Left hindlimb (tissue), 1 donor: ENCODE results near the gene RPS27.

Experiments
- DNase-seq: peaks from one replicate; pipeline ENCODE4 v3.0.0-alpha.2; 2018

Gene RPS27

GRCh38 chr1:153990468-153991150 is at the start of gene RPS27:
Gene RPS27 (plus strand): TSS chr1:153990762. CDS start chr1:153990797, 35 bp downstream.
- peak; percentile 94 for DNase-seq

DNA sequence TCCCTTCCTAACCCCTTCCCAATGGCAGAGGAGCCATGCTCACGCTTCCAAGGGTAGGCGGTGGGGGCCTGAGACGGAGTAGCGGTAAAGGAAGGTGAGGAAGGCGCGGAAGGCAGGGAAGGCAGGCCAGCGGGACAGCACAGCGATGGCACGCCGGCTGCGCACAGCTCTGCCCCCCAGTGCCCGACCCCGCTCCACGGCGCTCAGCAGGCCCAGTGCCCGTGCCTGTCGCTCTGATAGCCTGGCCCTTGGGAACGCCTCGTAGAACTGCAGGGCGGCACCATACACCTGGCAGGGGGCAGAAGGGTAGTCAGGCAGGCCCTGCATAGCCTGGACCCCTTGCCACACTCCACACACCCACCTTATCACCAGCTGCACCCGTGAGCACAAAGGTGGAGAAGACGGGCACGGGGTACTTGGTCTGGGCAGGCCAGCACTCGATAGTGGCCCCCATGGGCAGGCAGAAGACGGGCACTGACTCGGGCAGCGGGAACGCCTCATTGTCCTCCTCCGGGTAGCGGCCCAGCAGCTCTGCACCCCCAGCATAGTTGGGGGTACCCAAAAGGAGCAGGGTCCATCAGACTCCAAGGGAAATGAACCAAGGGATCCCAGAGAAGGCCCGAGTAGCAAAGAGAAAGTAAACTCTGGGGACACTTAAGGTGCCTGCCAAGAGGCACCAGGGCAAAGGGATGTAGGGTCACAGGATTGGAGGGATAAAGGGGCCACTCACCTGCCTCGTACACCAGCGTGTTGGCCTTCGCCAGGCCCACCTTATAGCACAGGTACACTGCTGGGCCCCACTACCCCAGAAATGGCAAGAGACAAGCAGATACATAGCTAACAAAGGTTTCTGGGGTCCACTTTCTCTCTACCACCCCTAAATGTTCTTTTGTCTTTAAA is 48.5 kb upstream of the RPS27 start:
- peak; percentile 17 for DNase-seq

DNA sequence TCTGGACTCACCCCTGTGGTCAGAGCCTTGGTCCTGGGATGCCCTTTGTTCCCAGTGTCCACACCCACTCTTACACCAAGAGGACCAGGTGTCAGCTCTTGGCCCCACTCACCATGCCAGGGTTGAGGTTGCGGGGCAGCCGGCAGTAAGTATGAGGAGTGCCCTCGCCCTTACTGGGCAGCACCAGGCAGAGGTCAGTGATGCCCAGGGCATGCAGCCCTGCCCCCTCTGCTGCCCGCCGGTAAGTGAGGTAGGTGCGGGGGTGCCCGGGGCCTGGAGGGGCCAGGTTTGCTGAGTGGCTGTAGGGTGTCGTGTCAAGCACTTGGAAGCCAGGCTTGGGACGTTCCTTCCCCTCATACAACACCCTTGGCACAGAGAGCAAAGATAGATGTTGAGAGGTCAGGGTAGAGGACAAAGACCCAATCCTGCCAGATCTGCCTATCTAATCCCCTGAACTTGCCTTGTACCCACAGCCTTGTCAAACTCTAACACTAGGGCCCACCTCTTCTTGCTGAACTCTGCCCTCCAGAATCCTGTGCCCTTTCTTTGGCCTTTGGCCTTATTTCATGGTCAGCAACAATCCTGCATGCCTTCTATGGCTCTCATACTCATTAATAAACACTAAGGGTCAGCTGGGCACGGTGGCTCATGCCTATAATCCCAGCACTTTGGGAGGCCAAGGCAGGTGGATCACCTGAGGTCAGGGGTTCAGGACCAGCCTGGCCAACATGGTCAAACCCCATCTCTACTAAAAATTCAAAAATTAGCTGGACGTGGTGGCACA is 47.6 kb upstream of the RPS27 start:
- peak; percentile 15 for DNase-seq

GRCh38 chr1:153944005-153944826 is 46.3 kb upstream of the RPS27 start:
- DNase-seq, result no peak

- no peak for DNase-seq
Observed at GRCh38 chr1:153944827-153945117, 45.8 kb upstream of the RPS27 start.

- peak; percentile 53 for DNase-seq
Observed at GRCh38 chr1:153945131-153945794, 45.3 kb upstream of the RPS27 start.

DNA sequence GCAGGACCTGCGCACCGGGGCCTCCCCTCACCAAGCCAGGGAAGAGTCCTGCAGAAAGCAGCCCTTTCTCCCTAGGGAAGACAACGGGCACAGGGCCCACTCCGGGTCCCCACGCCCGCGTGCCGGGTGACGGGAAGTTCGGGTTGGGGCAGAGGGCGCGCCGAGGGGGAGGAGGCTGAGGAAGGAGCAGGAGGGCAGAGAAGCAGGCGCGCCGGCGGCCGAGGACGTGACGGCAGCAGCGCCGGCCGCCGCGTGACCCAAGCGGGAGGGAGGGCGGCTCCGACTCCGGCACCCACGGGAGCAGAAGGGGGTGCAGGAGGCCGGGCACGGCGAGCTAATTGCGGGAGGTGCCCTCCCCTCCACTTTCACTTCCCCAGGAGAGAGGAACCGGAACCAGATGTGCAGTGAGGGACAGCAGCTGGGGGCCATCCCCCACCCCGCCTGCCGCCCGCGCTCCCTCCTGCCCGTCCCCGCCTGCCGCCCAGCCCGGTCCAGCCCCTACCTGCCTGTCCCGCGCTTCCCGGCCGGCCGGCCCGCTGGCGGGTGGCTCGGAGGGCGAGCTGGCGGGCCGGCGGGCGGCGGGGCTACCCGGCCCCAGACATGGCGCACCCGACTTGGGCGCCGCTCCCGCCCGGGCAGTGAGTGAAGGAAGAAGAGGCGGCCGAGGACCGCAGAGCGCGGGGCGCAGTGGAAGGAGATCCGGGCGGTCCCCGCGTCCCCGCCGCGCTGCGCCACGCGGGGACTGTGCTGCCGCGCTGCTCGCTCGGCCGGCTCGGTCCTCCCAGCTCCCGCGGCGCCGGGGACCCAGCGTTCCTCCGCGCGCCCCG is 44.6 kb upstream of the RPS27 start:
- peak; percentile 76 for DNase-seq

DNA sequence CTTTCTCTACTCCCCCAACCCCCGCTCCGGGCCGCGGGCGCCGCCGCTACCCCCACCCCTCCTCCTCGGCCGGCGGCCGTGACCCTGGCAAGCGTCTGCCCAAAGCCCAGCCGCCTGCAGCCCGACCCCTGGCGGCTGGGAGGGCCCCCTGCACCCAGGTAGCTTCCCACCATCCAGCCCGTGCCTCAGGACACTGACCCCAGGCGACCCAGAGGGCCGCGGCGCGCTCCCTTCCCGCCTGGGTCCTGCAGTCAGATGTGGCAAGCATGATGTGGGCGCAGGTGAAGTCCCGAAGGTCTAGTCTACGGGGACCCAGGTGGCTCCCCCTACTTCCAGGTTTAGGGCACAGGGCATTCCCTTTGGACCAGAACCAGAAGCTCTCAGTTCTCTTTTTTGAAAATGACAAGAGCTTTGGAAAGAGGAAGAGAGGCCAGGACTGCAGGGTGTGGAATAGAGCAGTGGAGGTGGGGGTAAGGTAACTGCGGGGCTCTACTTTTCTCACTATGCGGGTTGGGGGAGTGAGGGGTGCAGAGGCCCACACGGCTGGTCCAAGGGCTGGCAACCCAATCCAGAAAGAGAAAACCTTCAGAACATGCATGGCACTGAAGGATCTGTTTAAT is 43.8 kb upstream of the RPS27 start, which contains the start of gene DENND4B:
TSS of gene DENND4B (minus strand) at position 97 of the 620 bp plus-strand sequence. CDS start 2,344 bp downstream, outside the sequence.
- DNase-seq, result peak; percentile 85

DNA sequence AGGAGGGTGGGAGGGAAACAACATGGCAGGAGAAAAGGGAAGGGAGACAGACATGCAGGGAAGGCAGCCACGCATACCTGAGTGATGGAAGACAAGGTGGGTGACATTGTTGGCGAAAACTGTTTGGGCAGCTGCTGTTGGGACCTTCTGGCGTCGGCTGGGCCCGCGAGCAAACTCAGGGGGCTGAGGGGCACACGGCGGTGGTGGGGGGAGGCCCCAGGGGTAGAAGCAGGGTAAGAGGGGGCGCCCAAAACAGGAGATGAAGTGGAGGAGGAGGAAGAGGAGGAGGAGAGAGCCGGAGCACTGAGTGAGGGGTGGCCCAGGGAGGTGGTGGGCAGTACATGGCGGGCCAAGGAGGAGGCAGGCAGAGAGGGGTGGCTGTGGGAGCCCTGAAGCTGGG is 39.4 kb upstream of the RPS27 start:
- DNase-seq, result no peak

GRCh38 chr1:153951801-153952200 is 38.8 kb upstream of the RPS27 start:
- no peak for DNase-seq

DNA sequence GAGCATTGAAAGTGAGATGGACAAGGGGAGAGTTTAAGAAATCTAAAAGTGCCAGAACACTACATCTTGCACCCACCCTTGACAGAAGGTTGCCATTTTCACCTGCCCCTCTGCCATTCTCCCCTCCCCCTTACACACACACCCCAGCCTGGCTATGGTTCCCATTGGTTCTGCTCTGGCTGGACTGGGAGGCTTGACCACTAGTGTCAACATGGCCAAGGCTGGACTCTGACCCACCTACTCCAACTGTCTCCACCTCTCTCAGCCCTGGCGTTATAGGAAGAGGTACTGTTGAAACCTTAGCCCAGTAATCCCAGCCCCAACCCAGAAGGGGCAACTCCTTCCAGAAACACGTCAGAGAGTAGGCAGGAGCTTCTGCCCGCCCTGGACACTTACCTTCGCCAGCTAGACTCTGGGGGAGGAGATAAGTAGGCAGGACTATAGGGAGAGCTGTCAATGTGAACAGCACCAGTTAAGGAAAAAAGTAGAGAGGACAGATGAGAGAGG is 36.6 kb upstream of the RPS27 start:
- no peak for DNase-seq

DNA sequence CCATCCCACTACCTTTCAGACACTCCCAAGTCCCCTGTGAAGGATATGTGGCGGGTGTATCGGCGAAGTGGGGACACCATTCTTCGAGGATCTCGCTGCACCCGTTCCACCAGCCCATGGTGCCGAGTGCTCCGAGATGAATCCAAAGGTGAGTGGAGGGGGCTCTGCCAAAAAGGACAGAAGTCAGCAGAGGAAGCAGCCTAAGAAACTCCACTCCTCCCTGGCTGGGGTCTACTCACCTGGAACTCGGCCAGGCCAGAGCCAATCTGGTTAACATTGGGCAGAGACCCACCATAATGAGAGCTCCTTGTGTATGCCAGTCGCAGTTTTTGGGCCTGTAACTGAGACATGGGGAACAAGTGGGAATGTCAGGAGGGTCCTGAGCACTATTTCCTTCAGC is 35.7 kb upstream of the RPS27 start:
- DNase-seq, result no peak

GRCh38 chr1:153956997-153957715 is 33.4 kb upstream of the RPS27 start:
- no peak for DNase-seq

DNA sequence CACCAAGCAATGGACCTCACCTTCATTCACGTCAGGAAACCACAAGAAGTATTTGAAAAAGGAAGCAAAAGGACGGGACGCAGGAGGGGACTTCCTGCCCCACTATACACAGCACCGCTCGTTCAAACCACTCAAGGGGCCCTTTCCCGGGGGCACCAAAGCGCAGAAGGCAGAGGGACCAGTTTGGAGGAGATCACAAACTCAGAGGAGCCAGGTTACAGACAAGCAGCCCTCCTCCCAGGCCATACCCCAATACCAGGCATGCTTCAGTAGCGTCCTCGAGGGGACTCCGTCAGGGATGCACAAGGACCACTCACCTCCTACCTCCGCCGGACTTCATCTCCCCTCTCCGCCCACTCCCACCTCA is 32.8 kb upstream of the RPS27 start:
- no peak for DNase-seq

DNA sequence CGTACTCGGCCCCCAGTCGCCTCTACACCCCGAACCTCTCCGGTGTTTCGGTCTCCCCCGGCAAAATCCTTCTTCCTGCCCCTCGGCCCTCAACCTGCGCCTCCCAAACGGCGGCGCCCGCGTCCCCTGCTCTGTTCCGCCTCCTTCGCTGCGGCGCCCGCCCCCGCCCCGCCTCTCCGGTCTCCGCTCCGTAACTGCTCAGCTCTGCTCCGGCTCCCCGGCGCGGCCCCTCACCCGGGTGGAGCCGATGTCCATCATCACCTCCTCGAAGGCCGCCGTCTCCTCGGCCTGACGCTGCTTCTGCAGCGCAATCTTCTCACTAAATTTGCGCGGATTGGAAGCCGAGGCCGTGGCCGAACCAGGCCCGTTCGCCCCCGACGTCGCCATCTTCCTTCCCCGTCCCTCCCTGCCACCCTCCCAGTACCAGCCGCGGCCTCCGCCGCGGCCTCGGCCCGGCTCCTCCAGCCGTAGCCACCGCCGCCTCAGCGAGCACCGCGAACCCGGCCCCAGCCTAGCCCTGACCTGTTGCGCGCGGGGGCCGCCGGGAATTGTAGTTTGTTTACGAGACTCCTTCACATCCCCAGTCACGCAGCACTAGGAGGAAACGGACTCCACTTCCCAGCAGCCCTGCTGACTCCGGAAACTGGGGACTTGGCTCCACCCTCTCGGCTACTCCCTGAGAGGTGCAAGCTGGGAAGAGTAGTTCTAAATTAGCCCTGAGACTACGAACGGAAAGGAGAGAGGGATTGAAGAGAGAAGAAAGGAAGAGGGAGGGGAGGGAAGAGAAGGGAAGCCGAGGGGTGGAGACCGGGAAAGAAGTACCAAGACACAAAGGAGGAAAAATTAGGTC is 32.2 kb upstream of the RPS27 start, which contains the start of gene CRTC2:
TSS of gene CRTC2 (minus strand) at position 502 of the 850 bp plus-strand sequence. CDS start at position 387, 115 bp downstream.
- peak; percentile 99 for DNase-seq

DNA sequence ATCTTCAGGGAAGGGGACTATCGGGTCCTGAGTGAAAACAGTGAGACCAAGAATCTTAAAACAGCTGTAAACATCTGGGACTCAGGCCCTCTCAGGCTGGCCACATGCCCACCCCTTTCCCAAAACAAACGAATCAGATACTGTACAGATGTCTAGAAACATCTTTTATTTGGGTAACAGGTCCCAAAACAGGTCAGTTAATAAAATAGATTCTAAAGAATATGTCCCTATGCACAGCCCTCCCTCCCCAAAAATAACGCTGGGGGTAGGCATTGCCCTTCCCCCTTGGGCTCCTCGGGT is 31.7 kb upstream of the RPS27 start:
- DNase-seq, result no peak

GRCh38 chr1:153959454-153959853 is 31.1 kb upstream of the RPS27 start:
- no peak for DNase-seq

DNA sequence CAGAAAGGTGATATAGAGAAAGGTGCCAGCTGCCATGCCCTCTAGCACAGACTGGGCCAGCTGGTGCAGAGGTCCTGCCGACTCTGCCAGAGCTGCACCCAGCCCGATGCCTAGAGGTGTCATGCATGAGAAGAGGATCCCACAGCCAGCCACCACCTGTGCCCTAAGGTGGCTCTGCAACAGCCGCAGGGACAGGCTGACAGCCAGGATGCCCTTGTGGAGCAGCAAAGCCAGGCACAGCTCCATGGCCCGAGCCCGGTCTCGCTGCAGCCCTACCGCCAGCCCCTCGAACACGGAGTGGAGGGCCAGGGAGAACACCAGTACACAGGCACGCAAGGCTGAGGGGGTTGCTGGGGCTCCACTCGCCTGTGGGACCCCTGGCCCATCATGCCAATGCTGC is 30.4 kb upstream of the RPS27 start:
- no peak for DNase-seq

DNA sequence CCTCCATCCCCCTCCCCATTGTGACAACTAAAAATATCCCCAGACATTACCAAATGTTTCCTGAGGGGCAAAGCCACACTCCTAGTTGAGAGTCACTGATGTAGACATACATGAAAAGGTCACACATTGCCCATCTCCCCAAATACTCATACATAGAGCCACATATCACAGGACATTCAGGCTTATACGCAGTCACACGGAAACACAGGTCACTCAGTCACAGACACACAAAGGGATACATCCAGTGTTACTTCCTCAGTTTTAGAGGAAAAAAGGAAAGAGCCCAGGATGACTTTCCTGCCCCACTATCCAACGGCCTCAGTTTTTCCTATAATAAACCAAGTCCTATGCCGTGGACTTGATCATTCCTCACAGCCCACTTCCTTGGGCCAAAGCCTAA is 29.1 kb upstream of the RPS27 start:
- peak; percentile 10 for DNase-seq
